ENCODE measurements around the gene ABHD3. TPM values are rescaled to one million over a fixed set of nuclear protein-coding genes. Genes with fewer than 3 reads are reported as not detected.

The ABHD3 gene
- total and polyA plus RNA-seq, 2 of the 8 experiments (the other 6 are each of a cell fraction or from before 2014, with no cell fraction given), result 8.4 to 12.1 TPM

DNA sequence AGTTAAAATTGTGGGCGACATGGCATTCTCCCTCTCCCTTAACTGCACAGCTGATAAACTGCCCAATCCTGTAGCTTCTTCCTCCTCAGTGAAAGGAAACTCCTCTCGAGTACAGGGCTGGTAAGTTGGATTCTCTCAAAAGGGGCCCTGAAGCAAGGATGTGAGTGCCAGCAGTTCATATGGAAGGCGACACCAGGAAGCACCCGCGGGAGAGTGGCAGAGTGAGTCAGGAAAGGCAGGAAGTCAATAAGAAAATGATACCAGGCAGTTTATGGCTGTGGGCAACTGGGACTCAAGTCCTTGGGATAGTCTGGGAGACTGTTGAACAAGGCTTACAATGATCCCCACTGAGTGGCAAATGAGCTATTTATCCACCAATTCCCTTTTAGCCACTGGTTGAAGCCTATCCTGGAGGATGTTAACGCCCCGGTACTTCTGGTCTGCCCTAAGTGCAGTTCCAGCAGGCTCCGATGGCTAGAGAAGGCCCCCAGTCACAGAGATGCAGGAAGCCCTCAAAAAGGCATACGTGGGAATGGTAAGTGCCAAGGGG lies 34.8 kb downstream of the ABHD3 start:
- no peaks in the 10 kb centered on the region for H3K9me3 ChIP-seq (ENCODE audit: insufficient read depth in 2 of 2, low read depth in 1 of 2, low read length in 1 of 2)
- H2BK5ac ChIP-seq (ENCODE audit: low read depth, low read length), result no peak overlapping the region
- no peak overlapping the region for H4K8ac ChIP-seq (ENCODE audit: extremely low read depth, insufficient read depth, low read length)
- H3K14ac ChIP-seq (ENCODE audit: insufficient read length), result no peak overlapping the region
- ChIA-PET POLR2A (ENCODE audit: partially characterized antibody) (interaction anchor here (1.0 to 1.8 kb wide), 4 partner anchors 11 to 54 kb away, joined by 3 to 5 read pairs (median 4); no protein-coding TSS in a partner anchor), CTCF (ENCODE audit: partially characterized antibody) (interaction anchor here (2.0 kb wide), 1 partner anchor 12 kb away, joined by 8 read pairs; no protein-coding TSS in a partner anchor)
- no peaks in the 10 kb centered on the region for H3K79me2 ChIP-seq (ENCODE audit: control insufficient read depth in 1 of 2, insufficient read depth in 2 of 2, low read length in 2 of 2)
- no peaks in the 10 kb centered on the region for H3K23me2 ChIP-seq (ENCODE audit: low read depth, low read length)
- H3K4me1 ChIP-seq (replicated peaks in 1 of 4; ENCODE audit: control insufficient read depth in 3 of 4, insufficient read depth in 4 of 4, low read length in 3 of 4), result no peaks in the 10 kb centered on the region; a peak in 1 of 7 replicates
- H2BK15ac ChIP-seq (ENCODE audit: low read length), result no peak overlapping the region
- H3K36me3 ChIP-seq (ENCODE audit: control insufficient read depth in 2 of 4, insufficient read depth in 4 of 4, low read length in 3 of 4), result no peaks in the 10 kb centered on the region
- no peak overlapping the region for H3K18ac ChIP-seq (ENCODE audit: extremely low read depth, low read length)
- H4K20me1 ChIP-seq (replicated peaks in 1 of 2; ENCODE audit: control insufficient read depth in 1 of 2, insufficient read depth in 2 of 2, low read length in 2 of 2), result no peaks in the 10 kb centered on the region
- H2AK5ac ChIP-seq (ENCODE audit: low read depth, low read length), result no peak overlapping the region
- H4K91ac ChIP-seq (replicated peaks; ENCODE audit: insufficient read length, low read length), result no peak overlapping the region
- no peak overlapping the region for H3K4me3 ChIP-seq (ENCODE audit: extremely low read depth in 1 of 4, insufficient read depth in 2 of 4, low read depth in 3 of 4, low read length in 4 of 4)
- H3K4ac ChIP-seq (replicated peaks; ENCODE audit: insufficient read length, low read depth, low read length), result no peak overlapping the region
- FAIRE-seq (no peak), DNase-seq (ENCODE audit: low read depth in 1 of 2, low spot score in 2 of 2) (no peak)
- no peak overlapping the region for H3K56ac ChIP-seq (replicated peaks; ENCODE audit: insufficient read length, low read depth, low read length)
- no peak overlapping the region for H3K4me2 ChIP-seq (ENCODE audit: insufficient read depth in 1 of 2, low read depth in 2 of 2, low read length in 2 of 2)
- H3K23ac ChIP-seq (ENCODE audit: insufficient read length), result no peak overlapping the region
- no peak overlapping the region for H2BK12ac ChIP-seq (ENCODE audit: low read depth, low read length)
- H2BK120ac ChIP-seq (replicated peaks; ENCODE audit: low read depth, low read length), result no peak overlapping the region
- H4K5ac ChIP-seq (ENCODE audit: insufficient read length, low read depth, low read length), result no peak overlapping the region
- H3K27me3 ChIP-seq (replicated peaks in 1 of 4; ENCODE audit: control insufficient read depth in 3 of 4, extremely low read depth in 1 of 4, insufficient read depth in 3 of 4, low read length in 3 of 4), result no peaks in the 10 kb centered on the region; a peak in 1 of 7 replicates
- H3K9ac ChIP-seq (replicated peaks in 1 of 4; ENCODE audit: extremely low read depth in 1 of 4, low read depth in 3 of 4, low read length in 3 of 4), result no peak overlapping the region
- no peaks in the 10 kb centered on the region for H3K79me1 ChIP-seq (ENCODE audit: low read depth, low read length)
- H3K27ac ChIP-seq (ENCODE audit: low read depth, low read length), result no peak overlapping the region
- 86% methylated on average over 9 of the region's 9 CpGs; no CpG with 5 or more reads in 1 of the 2 experiments for WGBS, 2 experiments (ENCODE audit: extremely low coverage in 1 of 2, insufficient coverage in 1 of 2, insufficient read length in 1 of 2, insufficient replicate concordance in 2 of 2, low coverage in 1 of 2, low lambda C conversion rate in 2 of 2, missing lambda C conversion rate in 1 of 2)
- H2AFZ ChIP-seq (ENCODE audit: low read length), result no peak overlapping the region
- H2BK20ac ChIP-seq (ENCODE audit: low read length), result no peak overlapping the region
- no peak for TF ChIP-seq KDM1A (IDR thresholded peaks at IDR 0.05; ENCODE audit: borderline replicate concordance, low read length)
- no peak for TF ChIP-seq NRF1 (IDR thresholded peaks at IDR 0.05; ENCODE audit: low read depth, low read length)
- no peak for TF ChIP-seq MAFK (IDR thresholded peaks at IDR 0.05; ENCODE audit: low read depth, low read length)
- no peak for TF ChIP-seq KDM4A (IDR thresholded peaks at IDR 0.05; ENCODE audit: low read depth, low read length, severe bottlenecking)
- no peak for TF ChIP-seq TAF1 (IDR thresholded peaks at IDR 0.05; ENCODE audit: low read depth, low read length)
- no peak for TF ChIP-seq RXRA (IDR thresholded peaks at IDR 0.05; ENCODE audit: insufficient read depth, low read depth, low read length)
- no peak for TF ChIP-seq ZNF274 (IDR thresholded peaks at IDR 0.05; ENCODE audit: borderline replicate concordance, extremely low read depth, low read length)
- TF ChIP-seq SIRT6 (IDR thresholded peaks at IDR 0.05; ENCODE audit: low read length), result no peak
- TF ChIP-seq CREB1 (IDR thresholded peaks at IDR 0.05), result no peak
- TF ChIP-seq, protein P1, sequence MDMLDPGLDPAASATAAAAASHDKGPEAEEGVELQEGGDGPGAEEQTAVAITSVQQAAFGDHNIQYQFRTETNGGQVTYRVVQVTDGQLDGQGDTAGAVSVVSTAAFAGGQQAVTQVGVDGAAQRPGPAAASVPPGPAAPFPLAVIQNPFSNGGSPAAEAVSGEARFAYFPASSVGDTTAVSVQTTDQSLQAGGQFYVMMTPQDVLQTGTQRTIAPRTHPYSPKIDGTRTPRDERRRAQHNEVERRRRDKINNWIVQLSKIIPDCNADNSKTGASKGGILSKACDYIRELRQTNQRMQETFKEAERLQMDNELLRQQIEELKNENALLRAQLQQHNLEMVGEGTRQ (IDR thresholded peaks at IDR 0.05; ENCODE audit: low read length), result no peak
- TF ChIP-seq JUND (IDR thresholded peaks at IDR 0.05; ENCODE audit: low read length), result no peak
- TF ChIP-seq POLR2AphosphoS5 (IDR thresholded peaks at IDR 0.05; ENCODE audit: low read depth, low read length), result no peak
- TF ChIP-seq TAF7 (optimal IDR thresholded peaks at IDR 0.05; ENCODE audit: borderline replicate concordance, low read depth, low read length), result no peak
- no peak for TF ChIP-seq JUN (IDR thresholded peaks at IDR 0.05; ENCODE audit: low read depth, low read length)

All from H1 (cell line).